ENCODE measurements around the gene SLC36A3. TPM values are rescaled to one million over a fixed set of nuclear protein-coding genes. Genes with fewer than 3 reads are reported as not detected.

Gene SLC36A3
- total RNA-seq, 1 experiment from 2014 or later = not detected

GRCh38 chr5:151344088-151344487, 40.5 kb upstream of the SLC36A3 start:
- no peaks in the 10 kb centered on the region for H3K9me2 ChIP-seq (ENCODE audit: insufficient read depth)
- no peak overlapping the region for H3K4me2 ChIP-seq (ENCODE audit: low read length)
- ATAC-seq (no peak), DNase-seq (ENCODE audit: low read depth, low spot score) (no peak)
- ChIA-PET RAD21 (ENCODE audit: low non-redundant PET in 1 of 2, low total read pairs in 2 of 2, uncharacterized antibody in 2 of 2, unreplicated experiment in 2 of 2) (no interaction called here), POLR2A (no interaction called here), CTCF (no interaction called here)
- no peak overlapping the region for H3K9ac ChIP-seq (ENCODE audit: low read length)
- no peaks in the 10 kb centered on the region for H3K36me3 ChIP-seq (ENCODE audit: control insufficient read depth in 1 of 2, insufficient read depth in 2 of 2, low read length in 2 of 2)
- no peak overlapping the region for H3K27ac ChIP-seq (ENCODE audit: low read depth, low read length)
- H3K9me3 ChIP-seq (ENCODE audit: control insufficient read depth in 1 of 2, insufficient read depth in 1 of 2, low read depth in 1 of 2, low read length in 2 of 2) = no peaks in the 10 kb centered on the region
- no TSS peak for BruUV-seq (replicated peaks)
- H3K4me3 ChIP-seq (replicated peaks in 1 of 2; ENCODE audit: low read depth in 1 of 2, low read length in 2 of 2) = no peak overlapping the region
- no peaks in the 10 kb centered on the region for H4K20me1 ChIP-seq (ENCODE audit: insufficient read depth)
- TF ChIP-seq SRF (IDR thresholded peaks at IDR 0.05; ENCODE audit: low read depth) (no peak), ZFX (IDR thresholded peaks at IDR 0.05) (no peak), SIN3A (IDR thresholded peaks at IDR 0.05; ENCODE audit: low read depth) (no peak), ELF1 (IDR thresholded peaks at IDR 0.05; ENCODE audit: borderline replicate concordance, low read depth) (no peak), RAD21 (IDR thresholded peaks at IDR 0.05; ENCODE audit: low read depth) (no peak), ATF3 (IDR thresholded peaks at IDR 0.05) (no peak), ZBTB33 (IDR thresholded peaks at IDR 0.05; ENCODE audit: extremely low read depth, insufficient replicate concordance, low read length) (no peak), SP1 (IDR thresholded peaks at IDR 0.05; ENCODE audit: low read depth) (no peak), CBX3 (IDR thresholded peaks at IDR 0.05; ENCODE audit: low read depth) (no peak), YY1 (IDR thresholded peaks at IDR 0.05; ENCODE audit: extremely low read depth, insufficient replicate concordance, low read depth, low read length) (no peak), POLR2AphosphoS5 (IDR thresholded peaks at IDR 0.05; ENCODE audit: low read depth, low read length) (no peak), TCF7L2 (IDR thresholded peaks at IDR 0.05; ENCODE audit: borderline replicate concordance, extremely low read depth, insufficient read depth, insufficient read length) (no peak), REST (IDR thresholded peaks at IDR 0.05; ENCODE audit: low read depth) (no peak), FOSL1 (IDR thresholded peaks at IDR 0.05; ENCODE audit: low read depth) (no peak), CEBPB (IDR thresholded peaks at IDR 0.05; ENCODE audit: low read depth) (no peak), EZH2phosphoT487 (IDR thresholded peaks at IDR 0.05; ENCODE audit: borderline replicate concordance) (no peak), MAX (IDR thresholded peaks at IDR 0.05) (no peak), EGR1 (IDR thresholded peaks at IDR 0.05; ENCODE audit: low read depth) (no peak), ZNF274 (IDR thresholded peaks at IDR 0.05; ENCODE audit: low read depth, low read length) (no peak), CTCF (IDR thresholded peaks at IDR 0.05 in 2 of 3, conservative IDR thresholded peaks at IDR 0.05 in 1 of 3; ENCODE audit: borderline replicate concordance in 1 of 3, insufficient read depth in 1 of 3, low read depth in 2 of 3, low read length in 2 of 3) (no peak)
- H2AFZ ChIP-seq (ENCODE audit: low read depth, low read length, poor library complexity, severe bottlenecking) = no peak overlapping the region
- H3K4me1 ChIP-seq (ENCODE audit: control insufficient read depth in 1 of 2, insufficient read depth in 2 of 2, low read length in 2 of 2) = no peaks in the 10 kb centered on the region
- no peaks in the 10 kb centered on the region for H3K79me2 ChIP-seq (ENCODE audit: insufficient read depth, low read length)
- peaks cover 84% of the 10 kb centered on the region for H3K27me3 ChIP-seq (ENCODE audit: insufficient read depth, low read length)
- intact Hi-C loops (cut with micrococcal nuclease) = no loop called here
